HCT116 (cell line): ENCODE data around the gene EPS8. TPM values are rescaled to one million over a fixed set of nuclear protein-coding genes. Genes with fewer than 3 reads are reported as not detected.

Source experiments
- ATAC-seq: fragments of 200-7000 bp; cut with Tn5 transposase; 2 replicates; pipeline ENCODE4 v1.9.1; 2020; ENCODE audit warnings: mild to moderate bottlenecking, moderate library complexity
- BruUV-seq: library from RNA; stranded (reverse); fragments of 400-500 nt; replicated peaks from 2 replicates; lab custom pipeline; 2021; lab: Mats Ljungman, UMichigan
- CTCF ChIA-PET: fragments of 300-600 bp; sonication (Branson Sonifier 250); formaldehyde crosslinking; loops from one replicate; lab custom pipeline; 2021; ENCODE audit warnings: antibody characterized with exemption; lab: Charles Lee
- POLR2A ChIA-PET: fragments of 300-600, 350-600 bp; sonication (Branson Sonifier 250); formaldehyde crosslinking; loops from one replicate; lab custom pipeline; 2021; ENCODE audit warnings: antibody characterized with exemption; lab: Charles Lee
- RAD21 ChIA-PET, 2 experiments: fragments of 300-600 bp; sonication (Branson Sonifier 250); formaldehyde crosslinking; loops; one replicate each; lab custom pipeline; 2023; ENCODE audit warnings: low total read pairs in 2 of 2; ENCODE audit not compliant: uncharacterized antibody in 2 of 2, unreplicated experiment in 2 of 2, low non-redundant PET in 1 of 2; lab: Charles Lee
- DNase-seq: peaks from one replicate; pipeline ENCODE4 v3.0.0-alpha.2; 2010; ENCODE audit warnings: low read depth, low spot score
- H2AFZ ChIP-seq: fragments of 200-600 bp; shearing (Covaris generic), sonication (generic); 2 replicates; pipeline ENCODE4 v1.6.1; 2017; ENCODE audit warnings: low read depth, mixed run types, mixed read lengths, antibody characterized with exemption, low read length; ENCODE audit not compliant: poor library complexity, severe bottlenecking
- H3K27ac ChIP-seq: 2 replicates; pipeline ENCODE4 v1.5.1; 2012; ENCODE audit warnings: low read depth, low read length
- H3K27me3 ChIP-seq: fragments of 200-600 bp; sonication (generic); 2 replicates; pipeline ENCODE4 v1.6.1; 2016; ENCODE audit warnings: mixed run types, low read length, mixed read lengths; ENCODE audit not compliant: insufficient read depth
- H3K36me3 ChIP-seq, 2 experiments: fragments of 200-500 bp in 1 of 2; fragments of 200-600 bp in 1 of 2; sonication (Bioruptor generic) in 1 of 2; sonication (generic) in 1 of 2; 2 replicates each; pipeline versions ENCODE4 v1.5.1 to v1.6.1; 2014 to 2016; ENCODE audit warnings: low read length in 2 of 2, inconsistent platforms in 1 of 2, mixed read lengths in 1 of 2, mixed run types in 1 of 2; ENCODE audit not compliant: insufficient read depth in 2 of 2, control insufficient read depth in 1 of 2
- H3K4me1 ChIP-seq, 2 experiments: fragments of 200-600 bp in 1 of 2; sonication (generic) in 1 of 2; 2 replicates each; pipeline versions ENCODE4 v1.5.1 to v1.6.1; 2012 to 2017; ENCODE audit warnings: low read length in 2 of 2, inconsistent platforms in 1 of 2, mild to moderate bottlenecking in 1 of 2, mixed read lengths in 1 of 2, mixed run types in 1 of 2, moderate library complexity in 1 of 2; ENCODE audit not compliant: insufficient read depth in 2 of 2, control insufficient read depth in 1 of 2
- H3K4me2 ChIP-seq: fragments of 200-600 bp; sonication (generic); 2 replicates; pipeline ENCODE4 v1.6.1; 2017; ENCODE audit warnings: mixed run types, low read length, mixed read lengths
- H3K4me3 ChIP-seq, 2 experiments: fragments of 200-600 bp in 1 of 2; sonication (generic) in 1 of 2; replicated peaks in 1 of 2; 2 replicates each; pipeline ENCODE4 v1.5.1; 2011 to 2016; ENCODE audit warnings: low read length in 2 of 2, control low read depth in 1 of 2, low read depth in 1 of 2, mild to moderate bottlenecking in 1 of 2, mixed read lengths in 1 of 2, mixed run types in 1 of 2
- H3K79me2 ChIP-seq: fragments of 200-600 bp; sonication (generic); 2 replicates; pipeline ENCODE4 v1.6.1; 2017; ENCODE audit warnings: mild to moderate bottlenecking, mixed run types, low read length, moderate library complexity, mixed read lengths; ENCODE audit not compliant: insufficient read depth
- H3K9ac ChIP-seq: fragments of 200-600 bp; sonication (generic); 2 replicates; pipeline ENCODE4 v1.6.1; 2016; ENCODE audit warnings: low read length, mixed read lengths
- H3K9me2 ChIP-seq: fragments of 200-600 bp; sonication (generic), shearing (Covaris generic); 2 replicates; pipeline ENCODE4 v1.6.1; 2017; ENCODE audit warnings: mixed run types, mild to moderate bottlenecking, moderate library complexity; ENCODE audit not compliant: insufficient read depth
- H3K9me3 ChIP-seq, 2 experiments: fragments of 200-500 bp in 1 of 2; fragments of 200-600 bp in 1 of 2; sonication (Bioruptor generic) in 1 of 2; sonication (generic) in 1 of 2; 2 replicates each; pipeline ENCODE4 v1.6.1; 2014 to 2017; ENCODE audit warnings: low read length in 2 of 2, mixed read lengths in 2 of 2, inconsistent platforms in 1 of 2, low read depth in 1 of 2, mild to moderate bottlenecking in 1 of 2, mixed run types in 1 of 2, moderate library complexity in 1 of 2; ENCODE audit not compliant: control insufficient read depth in 1 of 2, insufficient read depth in 1 of 2
- H4K20me1 ChIP-seq: fragments of 200-600 bp; sonication (generic), shearing (Covaris generic); 2 replicates; pipeline ENCODE4 v1.6.1; 2017; ENCODE audit warnings: mixed run types, mild to moderate bottlenecking, moderate library complexity; ENCODE audit not compliant: insufficient read depth
- ATF3 ChIP-seq: IDR thresholded peaks from 2 replicates; pipeline ENCODE4 v1.6.1; 2012
- CBX3 ChIP-seq: IDR thresholded peaks from 2 replicates; pipeline ENCODE4 v1.6.1; 2012; ENCODE audit warnings: low read depth
- CEBPB ChIP-seq: IDR thresholded peaks from 2 replicates; pipeline ENCODE4 v1.6.1; 2012; ENCODE audit warnings: low read depth
- CTCF ChIP-seq, 3 experiments: fragments of 200-600 bp in 1 of 3; sonication (generic) in 1 of 3; IDR thresholded peaks in 2 of 3; conservative IDR thresholded peaks in 1 of 3; 2 replicates each; pipeline ENCODE4 v1.5.1; 2012 to 2017; ENCODE audit warnings: low read depth in 2 of 3, low read length in 2 of 3, antibody characterized with exemption in 1 of 3, borderline replicate concordance in 1 of 3, control low read depth in 1 of 3, mild to moderate bottlenecking in 1 of 3, mixed read lengths in 1 of 3, mixed run types in 1 of 3, moderate library complexity in 1 of 3; ENCODE audit not compliant: insufficient read depth in 1 of 3
- EGR1 ChIP-seq: IDR thresholded peaks from 2 replicates; pipeline ENCODE4 v1.6.1; 2012; ENCODE audit warnings: low read depth
- ELF1 ChIP-seq: IDR thresholded peaks from 2 replicates; pipeline ENCODE4 v1.6.1; 2012; ENCODE audit warnings: low read depth, borderline replicate concordance
- EZH2 ChIP-seq: fragments of 200-600 bp; sonication (generic); IDR thresholded peaks from 2 replicates; pipeline ENCODE4 v1.6.1; 2017; ENCODE audit warnings: antibody characterized with exemption, mixed run types
- EZH2phosphoT487 ChIP-seq: fragments of 200-600 bp; IDR thresholded peaks from 2 replicates; pipeline ENCODE4 v1.6.1; 2018; ENCODE audit warnings: antibody characterized with exemption, borderline replicate concordance
- FOSL1 ChIP-seq: IDR thresholded peaks from 2 replicates; pipeline ENCODE4 v1.6.1; 2012; ENCODE audit warnings: low read depth
- JUND ChIP-seq: IDR thresholded peaks from 2 replicates; pipeline ENCODE4 v1.6.1; 2012
- MAX ChIP-seq: IDR thresholded peaks from 2 replicates; pipeline ENCODE4 v1.6.1; 2012
- POLR2A ChIP-seq: IDR thresholded peaks from 2 replicates; pipeline ENCODE4 v1.7.0; 2011; ENCODE audit warnings: borderline replicate concordance; ENCODE audit not compliant: insufficient read depth, insufficient read length; ENCODE audit errors: extremely low read depth
- POLR2AphosphoS5 ChIP-seq: IDR thresholded peaks from 2 replicates; pipeline ENCODE4 v1.6.1; 2011; ENCODE audit warnings: mild to moderate bottlenecking, low read depth, low read length, moderate library complexity
- REST ChIP-seq: IDR thresholded peaks from 2 replicates; pipeline ENCODE4 v1.6.1; 2012; ENCODE audit warnings: low read depth
- SIN3A ChIP-seq: IDR thresholded peaks from 2 replicates; pipeline ENCODE4 v1.6.1; 2012; ENCODE audit warnings: low read depth
- SP1 ChIP-seq: IDR thresholded peaks from 2 replicates; pipeline ENCODE4 v1.6.1; 2012; ENCODE audit warnings: low read depth
- TCF7L2 ChIP-seq: IDR thresholded peaks from 2 replicates; pipeline ENCODE4 v1.7.0; 2011; ENCODE audit warnings: borderline replicate concordance, inconsistent platforms; ENCODE audit not compliant: insufficient read depth, insufficient read length; ENCODE audit errors: extremely low read depth
- YY1 ChIP-seq: IDR thresholded peaks from 2 replicates; pipeline ENCODE4 v1.6.1; 2011; ENCODE audit warnings: low read length, low read depth, moderate library complexity, mild to moderate bottlenecking; ENCODE audit not compliant: insufficient replicate concordance; ENCODE audit errors: extremely low read depth
- ZFX ChIP-seq: fragments of 450-650 bp; IDR thresholded peaks from 2 replicates; pipeline ENCODE4 v1.6.1; 2017
- ZNF274 ChIP-seq: fragments of 200-500 bp; sonication (Bioruptor generic); IDR thresholded peaks from 2 replicates; pipeline ENCODE4 v1.6.1; 2014; ENCODE audit warnings: mild to moderate bottlenecking, low read depth, low read length, inconsistent platforms
- intact Hi-C: fragments of 100-400 bp; cut with micrococcal nuclease; formaldehyde crosslinking; loops from 2 replicates; pipeline ENCODE4 v1.10.0; 2022
- total RNA-seq: library from RNA; stranded (reverse); gene quantifications from one replicate; pipeline ENCODE4 v1.2.1, GENCODE V29; 2021; ENCODE audit not compliant: unreplicated experiment

The EPS8 gene
- total RNA-seq, 1 experiment from 2014 or later = 49.9 TPM

- POLR2A ChIA-PET = no interaction called here
- Histone ChIP-seq H3K4me3 (no peak overlapping the region), H3K4me1 (peaks cover 9 to 33% of the 10 kb centered on the region in 2 experiments; a peak in 3 of 4 replicates), H3K27ac (peak overlapping the region; percentile 11; the same call in 1 of the 2 replicates), H3K9me3 (no peaks in the 10 kb centered on the region), H3K36me3 (no peaks in the 10 kb centered on the region), H3K27me3 (no peaks in the 10 kb centered on the region), H2AFZ (no peak overlapping the region), H3K9ac (0 out of 2 replicates have a peak overlapping the region, but pooled peaks have one; percentile 3), H3K79me2 (peaks cover 97% of the 10 kb centered on the region), H4K20me1 (no peaks in the 10 kb centered on the region), H3K9me2 (no peaks in the 10 kb centered on the region), H3K4me2 (peak overlapping the region; percentile 42)
- DNase-seq = peak; percentile 84
- BruUV-seq = TSS peak; percentile 8
- intact Hi-C loops = no loop called here
- RAD21 ChIA-PET = no interaction called here
- peak; percentile 98 for ATAC-seq
- CTCF ChIA-PET = no interaction called here
- peak; percentile 51; the same call in 1 of the 2 replicates for TF ChIP-seq POLR2AphosphoS5
- TF ChIP-seq TCF7L2 = no peak
- peak; percentile 80 for TF ChIP-seq FOSL1
- TF ChIP-seq MAX = peak; percentile 84
- no peak for TF ChIP-seq POLR2A
- TF ChIP-seq YY1 = no peak
- no peak for TF ChIP-seq EZH2
- TF ChIP-seq SIN3A = peak; percentile 36; the same call in 1 of the 2 replicates
- peak; percentile 98 for TF ChIP-seq CBX3
- TF ChIP-seq ZNF274 = no peak
- no peak for TF ChIP-seq EZH2phosphoT487
- peak; percentile 83 for TF ChIP-seq SP1
- no peak for TF ChIP-seq REST
- no peak for TF ChIP-seq CTCF (IDR thresholded peaks at IDR 0.05 in 2 of 3, conservative IDR thresholded peaks at IDR 0.05 in 1 of 3; ENCODE audit: borderline replicate concordance in 1 of 3, insufficient read depth in 1 of 3, low read depth in 2 of 3, low read length in 2 of 3)
- TF ChIP-seq ZFX = no peak
- no peak for TF ChIP-seq EGR1
- peak; percentile 86 for TF ChIP-seq JUND
- peak; percentile 57; the same call in 1 of the 2 replicates for TF ChIP-seq ATF3
- peak; percentile 95 for TF ChIP-seq CEBPB
- no peak; the same call in 1 of the 2 replicates for TF ChIP-seq ELF1
These were observed 31.5 kb downstream of the EPS8 start for GRCh38 chr12:15757553-15758255.
